ENCODE results near the gene RTN4.

RTN4 gene

DNA sequence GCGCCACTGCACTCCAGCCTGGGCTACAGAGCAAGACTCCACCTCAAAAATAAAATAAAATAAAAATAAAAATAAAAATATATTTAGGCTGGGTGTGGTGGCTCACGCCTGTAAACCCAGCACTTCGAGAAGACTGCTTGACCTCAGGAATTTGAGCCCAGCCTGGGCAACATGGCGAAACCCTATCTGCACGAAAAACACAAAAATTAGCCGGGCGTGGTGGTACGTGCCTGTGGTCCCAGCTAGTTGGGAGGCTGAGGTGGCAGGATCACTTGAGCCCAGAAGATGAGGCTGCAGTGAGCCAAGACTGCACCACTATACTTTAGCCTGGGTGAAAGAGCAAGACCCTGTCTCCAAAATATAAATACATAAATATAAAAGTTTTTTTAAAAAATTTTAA, 6.4 kb downstream of the RTN4 start:
- no peak for TF ChIP-seq CTCF (IDR thresholded peaks at IDR 0.05; ENCODE audit: low read depth, low read length)
- no peak for TF ChIP-seq EZH2phosphoT487 (IDR thresholded peaks at IDR 0.05; ENCODE audit: low read depth)
- Histone ChIP-seq H3K36me3 (replicated peaks; ENCODE audit: low read depth, low read length) (peaks cover 3% of the 10 kb centered on the region), H2AFZ (ENCODE audit: low read depth, low read length) (no peak overlapping the region), H3K27ac (ENCODE audit: low read length) (no peak overlapping the region), H3K4me2 (ENCODE audit: low read length) (no peak overlapping the region), H3K4me1 (ENCODE audit: low read length) (peaks cover 20% of the 10 kb centered on the region), H3K9ac (ENCODE audit: low read length) (no peak overlapping the region), H3K9me3 (ENCODE audit: insufficient read depth, low read length) (peaks cover 2% of the 10 kb centered on the region; the same call in 1 of the 2 replicates), H3K79me2 (ENCODE audit: low read length) (peaks cover 97% of the 10 kb centered on the region), H3K27me3 (ENCODE audit: low read depth, low read length) (no peaks in the 10 kb centered on the region), H3K4me3 (ENCODE audit: low read length) (no peak overlapping the region), H4K20me1 (ENCODE audit: insufficient read depth, low read length) (peaks cover 61% of the 10 kb centered on the region)

DNA sequence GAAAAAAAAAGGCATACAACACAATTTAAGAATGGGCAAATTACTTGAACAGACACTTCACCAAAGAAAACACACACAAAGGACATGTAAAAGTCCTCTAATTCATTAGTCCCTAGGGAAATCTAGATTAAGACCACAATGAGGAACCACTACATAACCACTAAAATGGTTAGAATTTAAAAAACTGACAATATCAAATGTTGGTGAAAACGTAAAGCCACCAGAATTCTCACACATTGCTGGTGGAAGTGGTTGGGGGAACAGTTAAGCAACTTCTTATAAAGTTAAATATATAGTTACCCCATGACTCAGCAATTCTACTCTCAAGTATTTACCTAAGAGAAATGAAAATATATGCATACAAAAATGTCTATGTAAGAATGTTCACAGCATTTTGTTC, 11.8 kb downstream of the RTN4 start:
- Histone ChIP-seq H3K9ac (ENCODE audit: low read length) (no peak overlapping the region), H3K4me1 (ENCODE audit: low read length) (peaks cover 23% of the 10 kb centered on the region), H3K27ac (ENCODE audit: low read length) (no peak overlapping the region), H3K79me2 (ENCODE audit: low read length) (peaks cover 96% of the 10 kb centered on the region), H2AFZ (ENCODE audit: low read depth, low read length) (no peak overlapping the region), H3K4me2 (ENCODE audit: low read length) (no peak overlapping the region), H3K4me3 (ENCODE audit: low read length) (no peak overlapping the region), H3K27me3 (ENCODE audit: low read depth, low read length) (no peaks in the 10 kb centered on the region), H3K9me3 (ENCODE audit: insufficient read depth, low read length) (peaks cover 12% of the 10 kb centered on the region; the same call in 1 of the 2 replicates), H4K20me1 (ENCODE audit: insufficient read depth, low read length) (peaks cover 68% of the 10 kb centered on the region), H3K36me3 (replicated peaks; ENCODE audit: low read depth, low read length) (peaks cover 13% of the 10 kb centered on the region)
- no peak for TF ChIP-seq EZH2phosphoT487 (IDR thresholded peaks at IDR 0.05; ENCODE audit: low read depth)
- no peak for TF ChIP-seq CTCF (IDR thresholded peaks at IDR 0.05; ENCODE audit: low read depth, low read length)

DNA sequence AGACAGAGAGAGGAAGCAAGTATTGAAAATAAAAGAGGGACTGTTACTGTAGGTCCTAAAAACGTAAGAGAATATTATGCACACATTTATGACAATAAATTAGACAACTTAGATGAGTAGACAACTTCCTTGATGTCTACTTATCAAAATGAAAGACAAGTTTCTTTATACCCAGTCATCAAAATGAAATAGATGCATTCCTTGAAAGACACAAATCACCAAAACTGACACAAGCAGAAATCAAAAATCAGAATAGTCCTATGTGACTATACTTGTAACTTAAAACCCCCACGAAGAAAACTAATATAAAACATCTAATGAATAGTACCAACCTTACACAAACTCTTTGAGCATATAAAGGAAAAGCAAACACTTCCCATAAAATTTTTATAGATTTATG, 14.5 kb downstream of the RTN4 start:
- H4K20me1 ChIP-seq (ENCODE audit: insufficient read depth, low read length), result peaks cover 77% of the 10 kb centered on the region

GRCh38 chr2:55033921-55034320, 16.3 kb downstream of the RTN4 start:
- Histone ChIP-seq H2AFZ (ENCODE audit: low read depth, low read length) (no peak overlapping the region), H3K27ac (ENCODE audit: low read length) (no peak overlapping the region), H3K27me3 (ENCODE audit: low read depth, low read length) (no peaks in the 10 kb centered on the region), H4K20me1 (ENCODE audit: insufficient read depth, low read length) (peaks cover 76% of the 10 kb centered on the region), H3K4me3 (ENCODE audit: low read length) (no peak overlapping the region), H3K4me2 (ENCODE audit: low read length) (peak overlapping the region; percentile 60; the same call in 1 of the 2 replicates), H3K36me3 (replicated peaks; ENCODE audit: low read depth, low read length) (peaks cover 15% of the 10 kb centered on the region), H3K9ac (ENCODE audit: low read length) (no peak overlapping the region), H3K79me2 (ENCODE audit: low read length) (peaks cover 96% of the 10 kb centered on the region), H3K9me3 (ENCODE audit: insufficient read depth, low read length) (peaks cover 11% of the 10 kb centered on the region; the same call in 1 of the 2 replicates), H3K4me1 (ENCODE audit: low read length) (peaks cover 30% of the 10 kb centered on the region)
- TF ChIP-seq CTCF (IDR thresholded peaks at IDR 0.05; ENCODE audit: low read depth, low read length) (no peak), EZH2phosphoT487 (IDR thresholded peaks at IDR 0.05; ENCODE audit: low read depth) (no peak)

More for the DNA sequence above, 14.5 kb downstream of the RTN4 start:
- Histone ChIP-seq H3K9ac (ENCODE audit: low read length) (no peak overlapping the region), H3K4me2 (ENCODE audit: low read length) (peak overlapping the region; percentile 51), H2AFZ (ENCODE audit: low read depth, low read length) (no peak overlapping the region), H3K27me3 (ENCODE audit: low read depth, low read length) (no peaks in the 10 kb centered on the region), H3K36me3 (replicated peaks; ENCODE audit: low read depth, low read length) (peaks cover 13% of the 10 kb centered on the region), H3K4me3 (ENCODE audit: low read length) (peak overlapping the region; percentile 20; the same call in 1 of the 2 replicates), H3K4me1 (ENCODE audit: low read length) (peaks cover 30% of the 10 kb centered on the region), H3K79me2 (ENCODE audit: low read length) (peaks cover 96% of the 10 kb centered on the region), H3K27ac (ENCODE audit: low read length) (no peak overlapping the region), H3K9me3 (ENCODE audit: insufficient read depth, low read length) (peaks cover 12% of the 10 kb centered on the region; the same call in 1 of the 2 replicates)
- no peak for TF ChIP-seq EZH2phosphoT487 (IDR thresholded peaks at IDR 0.05; ENCODE audit: low read depth)
- no peak for TF ChIP-seq CTCF (IDR thresholded peaks at IDR 0.05; ENCODE audit: low read depth, low read length)

Measured in OCI-LY3 (cell line).